SU-DHL-6 (cell line): ENCODE results near the gene LRRC28.

Source experiments
- H2AFZ ChIP-seq: fragments of 200-600 bp; sonication (generic); 2 replicates; pipeline ENCODE4 v1.6.1; 2014; ENCODE audit warnings: low read depth, mild to moderate bottlenecking, moderate library complexity, mixed read lengths, antibody characterized with exemption, low read length; ENCODE audit not compliant: severe bottlenecking
- H3F3A ChIP-seq: fragments of 200-600 bp; shearing (Covaris generic); 2 replicates; pipeline ENCODE4 v1.6.0; 2016; ENCODE audit warnings: antibody characterized with exemption, mild to moderate bottlenecking; ENCODE audit not compliant: insufficient read depth
- H3K27ac ChIP-seq: fragments of 200-600 bp; sonication (generic); 2 replicates; pipeline ENCODE4 v1.5.1; 2016; ENCODE audit warnings: low read depth, mild to moderate bottlenecking, low read length, moderate library complexity, mixed read lengths
- H3K27me3 ChIP-seq: fragments of 200-600 bp; sonication (generic), shearing (Covaris generic); 2 replicates; pipeline ENCODE4 v1.6.0; 2014; ENCODE audit warnings: mild to moderate bottlenecking, low read length
- H3K36me3 ChIP-seq: fragments of 200-600 bp; sonication (generic); 2 replicates; pipeline ENCODE4 v1.6.1; 2014; ENCODE audit warnings: mild to moderate bottlenecking, low read length, mixed read lengths
- H3K4me2 ChIP-seq: fragments of 300-600, 200-600 bp; shearing (Covaris generic), sonication (generic); 2 replicates; pipeline ENCODE4 v1.6.0; 2014; ENCODE audit warnings: low read length, low read depth, mild to moderate bottlenecking; ENCODE audit not compliant: poor library complexity, severe bottlenecking
- H3K4me3 ChIP-seq: fragments of 200-600 bp; sonication (generic); 2 replicates; pipeline ENCODE4 v1.5.1; 2014; ENCODE audit warnings: antibody characterized with exemption, low read length, mild to moderate bottlenecking, mixed read lengths; ENCODE audit not compliant: insufficient read depth, poor library complexity, severe bottlenecking
- H3K79me2 ChIP-seq: fragments of 200-600 bp; sonication (generic); 2 replicates; pipeline ENCODE4 v1.6.1; 2014; ENCODE audit warnings: mild to moderate bottlenecking, low read length, moderate library complexity; ENCODE audit not compliant: insufficient read depth
- H3K9ac ChIP-seq: fragments of 200-600 bp; sonication (generic); 2 replicates; pipeline ENCODE4 v1.7.0; 2014; ENCODE audit warnings: mild to moderate bottlenecking, low read length
- H3K9me2 ChIP-seq: fragments of 200-600 bp; sonication (generic); replicated peaks from 2 replicates; pipeline ENCODE4 v1.6.1; 2014; ENCODE audit warnings: low read length; ENCODE audit not compliant: insufficient read depth
- H3K9me3 ChIP-seq: fragments of 200-600 bp; sonication (generic); 2 replicates; pipeline ENCODE4 v1.6.1; 2014; ENCODE audit warnings: low read length, mixed read lengths; ENCODE audit not compliant: insufficient read depth
- H4K20me1 ChIP-seq: fragments of 200-600 bp; sonication (generic); 2 replicates; pipeline ENCODE4 v1.6.1; 2014; ENCODE audit warnings: low read depth, mild to moderate bottlenecking, antibody characterized with exemption, low read length, moderate library complexity, mixed read lengths
- CTCF ChIP-seq: fragments of 200-600 bp; sonication (generic); IDR thresholded peaks from one replicate; pipeline ENCODE4 v1.5.1; 2017; ENCODE audit warnings: antibody characterized with exemption, mild to moderate bottlenecking, low read length, moderate library complexity; ENCODE audit not compliant: insufficient read depth, poor library complexity, severe bottlenecking
- EZH2phosphoT487 ChIP-seq: fragments of 200-600 bp; sonication (generic), shearing (Covaris generic); conservative IDR thresholded peaks from 2 replicates; pipeline ENCODE4 v1.6.1; 2018; ENCODE audit warnings: mild to moderate bottlenecking, antibody characterized with exemption, low read length, moderate library complexity, mixed read lengths

The LRRC28 gene

GRCh38 chr15:99426431-99427105 lies 175.3 kb downstream of the LRRC28 start:
- no peaks in the 10 kb centered on the region for H3F3A ChIP-seq
- no peak overlapping the region for H2AFZ ChIP-seq
- no peak overlapping the region for H3K4me3 ChIP-seq
- no peaks in the 10 kb centered on the region for H3K79me2 ChIP-seq
- no peaks in the 10 kb centered on the region for H4K20me1 ChIP-seq
- H3K27me3 ChIP-seq = no peaks in the 10 kb centered on the region
- H3K9me3 ChIP-seq = no peaks in the 10 kb centered on the region
- no peaks in the 10 kb centered on the region for H3K9me2 ChIP-seq
- H3K36me3 ChIP-seq = no peaks in the 10 kb centered on the region
- no peak overlapping the region for H3K9ac ChIP-seq
- TF ChIP-seq CTCF = no peak
- no peak overlapping the region for H3K4me2 ChIP-seq
- H3K27ac ChIP-seq = no peak overlapping the region

GRCh38 chr15:99427210-99427609 lies 175.9 kb downstream of the LRRC28 start:
- H3K27ac ChIP-seq = no peak overlapping the region
- H2AFZ ChIP-seq = no peak overlapping the region
- no peak overlapping the region for H3K9ac ChIP-seq
- H4K20me1 ChIP-seq = no peaks in the 10 kb centered on the region
- H3K9me3 ChIP-seq = no peaks in the 10 kb centered on the region
- TF ChIP-seq EZH2phosphoT487 (no peak), CTCF (no peak)
- H3K9me2 ChIP-seq = no peaks in the 10 kb centered on the region
- H3K4me2 ChIP-seq = no peak overlapping the region
- H3K27me3 ChIP-seq = no peaks in the 10 kb centered on the region
- no peak overlapping the region for H3K4me3 ChIP-seq
- H3F3A ChIP-seq = no peaks in the 10 kb centered on the region
- no peaks in the 10 kb centered on the region for H3K79me2 ChIP-seq
- no peaks in the 10 kb centered on the region for H3K36me3 ChIP-seq

GRCh38 chr15:99427668-99428361 lies 176.5 kb downstream of the LRRC28 start:
- H2AFZ ChIP-seq = no peak overlapping the region
- no peaks in the 10 kb centered on the region for H3K9me3 ChIP-seq
- H4K20me1 ChIP-seq = no peaks in the 10 kb centered on the region
- no peak overlapping the region for H3K4me3 ChIP-seq
- H3K4me2 ChIP-seq = no peak overlapping the region
- H3F3A ChIP-seq = no peaks in the 10 kb centered on the region
- no peak for TF ChIP-seq CTCF
- no peak for TF ChIP-seq EZH2phosphoT487
- no peaks in the 10 kb centered on the region for H3K27me3 ChIP-seq
- no peak overlapping the region for H3K9ac ChIP-seq
- no peaks in the 10 kb centered on the region for H3K79me2 ChIP-seq
- H3K27ac ChIP-seq = no peak overlapping the region
- H3K9me2 ChIP-seq = no peaks in the 10 kb centered on the region
- no peaks in the 10 kb centered on the region for H3K36me3 ChIP-seq
